Keratinocyte (primary cell): ENCODE measurements around the gene PER1. TPM values are rescaled to one million over a fixed set of nuclear protein-coding genes. Genes with fewer than 3 reads are reported as not detected.
A peak's percentile ranks its signal among the peaks of the same experiment; 100 is the strongest.

ENCODE experiments used
- DNase-seq: peaks from one replicate; pipeline ENCODE4 v3.0.0-alpha.2; 2011; ENCODE audit warnings: low read depth, missing footprints, low spot score
- FAIRE-seq: peaks from 2 replicates; lab custom pipeline; 2011; peaks lifted over from hg19 to GRCh38; lab: Jason Lieb, UNC
- H2AFZ ChIP-seq: 2 replicates; pipeline ENCODE4 v1.6.0; 2012; ENCODE audit warnings: low read length, control low read depth, inconsistent platforms; ENCODE audit not compliant: control insufficient read depth
- H3K27ac ChIP-seq: 2 replicates; pipeline ENCODE4 v1.5.1; 2011; ENCODE audit warnings: low read length; ENCODE audit not compliant: control insufficient read depth, insufficient read depth
- H3K27me3 ChIP-seq: 3 replicates; pipeline ENCODE4 v1.6.0; 2011; ENCODE audit warnings: low read length; ENCODE audit not compliant: control insufficient read depth, insufficient read depth; ENCODE audit errors: extremely low read depth
- H3K36me3 ChIP-seq, 2 experiments: 2 replicates in 1 of 2; 3 replicates in 1 of 2; pipeline ENCODE4 v1.5.1; 2011; ENCODE audit warnings: low read length in 2 of 2, mild to moderate bottlenecking in 1 of 2; ENCODE audit not compliant: control insufficient read depth in 2 of 2, insufficient read depth in 2 of 2; ENCODE audit errors: extremely low read depth in 1 of 2
- H3K4me1 ChIP-seq: 3 replicates; pipeline ENCODE4 v1.5.1; 2011; ENCODE audit warnings: low read length; ENCODE audit not compliant: control insufficient read depth, insufficient read depth; ENCODE audit errors: extremely low read depth
- H3K4me2 ChIP-seq: 3 replicates; pipeline ENCODE4 v1.6.0; 2011; ENCODE audit warnings: low read depth, low read length; ENCODE audit not compliant: control insufficient read depth, insufficient read depth; ENCODE audit errors: extremely low read depth
- H3K4me3 ChIP-seq, 3 experiments: fragments of 200-600 bp in 1 of 3; sonication (generic) in 1 of 3; 2 replicates in 2 of 3; 3 replicates in 1 of 3; pipeline ENCODE4 v1.5.1; 2011 to 2016; ENCODE audit warnings: low read length in 3 of 3, mild to moderate bottlenecking in 3 of 3, control low read depth in 2 of 3, inconsistent platforms in 1 of 3, low read depth in 1 of 3, mixed read lengths in 1 of 3, mixed run types in 1 of 3, moderate library complexity in 1 of 3; ENCODE audit not compliant: control insufficient read depth in 2 of 3, insufficient read depth in 2 of 3; ENCODE audit errors: extremely low read depth in 1 of 3
- H3K79me2 ChIP-seq: 2 replicates; pipeline ENCODE4 v1.6.0; 2012; ENCODE audit warnings: low read length; ENCODE audit not compliant: control insufficient read depth, insufficient read depth
- H3K9ac ChIP-seq: 3 replicates; pipeline ENCODE4 v1.6.0; 2011; ENCODE audit warnings: low read length; ENCODE audit not compliant: control insufficient read depth, insufficient read depth; ENCODE audit errors: extremely low read depth
- H3K9me1 ChIP-seq: 3 replicates; pipeline ENCODE4 v1.6.0; 2011; ENCODE audit warnings: low read length; ENCODE audit not compliant: control insufficient read depth, insufficient read depth; ENCODE audit errors: extremely low read depth
- H3K9me3 ChIP-seq: 2 replicates; pipeline ENCODE4 v1.5.1; 2012; ENCODE audit warnings: low read depth, low read length; ENCODE audit not compliant: control insufficient read depth
- H4K20me1 ChIP-seq: 3 replicates; pipeline ENCODE4 v1.6.0; 2011; ENCODE audit warnings: low read length; ENCODE audit not compliant: control insufficient read depth, insufficient read depth; ENCODE audit errors: extremely low read depth
- EZH2 ChIP-seq: IDR thresholded peaks from one replicate; pipeline ENCODE4 v1.6.1; 2012; ENCODE audit warnings: inconsistent platforms, mild to moderate bottlenecking, low read length, moderate library complexity
- dilution Hi-C: fragments of 300-500 bp; cut with MboI; formaldehyde crosslinking; loops from one replicate; pipeline ENCODE4 v1.7.0; 2020; ENCODE audit warnings: low sequenced_read_pairs; ENCODE audit not compliant: extremely low pct_ligation_motif_present
- polyA plus RNA-seq, 5 experiments: library from polyadenylated mRNA; depleted of rRNA in 3 of 5; stranded (reverse) in 3 of 5; stranded (forward) in 1 of 5; unstranded in 1 of 5; fragments of >200 nt; gene quantifications; 1 replicate in 1 of 5; 2 replicates in 3 of 5; 3 replicates in 1 of 5; pipeline versions ENCODE4 v1.2.1 to v1.2.3, GENCODE V29; 2011 to 2012; ENCODE audit warnings: missing spikeins in 2 of 5, low read depth in 1 of 5, low replicate concordance in 1 of 5
- TF ChIP-seq, protein P1 (sequence below), 3 experiments: IDR thresholded peaks in 1 of 3; conservative IDR thresholded peaks in 1 of 3; optimal IDR thresholded peaks in 1 of 3; 2 replicates in 2 of 3; 3 replicates in 1 of 3; pipeline versions ENCODE3 to v1.5.1; 2011; ENCODE audit warnings: low read length in 3 of 3, mild to moderate bottlenecking in 3 of 3, moderate library complexity in 2 of 3, control low read depth in 1 of 3, inconsistent platforms in 1 of 3; ENCODE audit not compliant: insufficient read depth in 2 of 3; ENCODE audit errors: extremely low read depth in 1 of 3

The PER1 gene
- polyA plus RNA-seq, 1 donor (not counting 4 experiments of a cell fraction or from before 2014, with no cell fraction given): 15.1 TPM

DNA sequence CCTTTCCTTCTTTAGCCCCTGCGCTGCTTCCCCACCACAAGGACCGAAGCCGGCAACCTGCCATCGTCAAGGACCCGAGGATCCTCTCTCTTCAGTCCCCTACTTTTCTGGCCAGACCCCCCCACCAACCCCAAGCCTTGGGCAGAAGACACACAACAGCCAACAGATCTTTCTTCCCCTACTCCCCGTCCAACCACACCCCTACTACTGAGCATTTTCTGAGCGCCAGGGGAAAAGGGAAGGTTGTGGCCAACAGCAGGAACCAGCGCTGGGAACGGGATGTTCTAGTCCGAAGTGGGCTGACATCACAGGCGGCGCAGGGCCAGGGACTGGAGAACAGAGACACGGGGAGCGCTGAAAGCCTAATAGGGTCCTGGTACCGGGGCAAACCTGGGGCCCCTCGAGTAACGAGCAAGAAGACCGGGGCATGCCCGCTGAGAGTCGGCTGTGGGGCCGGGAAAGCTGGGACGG lies 528 bp downstream of the PER1 start:
- Histone ChIP-seq H3K4me1 (peaks cover 33% of the 10 kb centered on the region), H4K20me1 (peaks cover 16% of the 10 kb centered on the region), H3K79me2 (peaks cover 53% of the 10 kb centered on the region), H3K4me3 (peak overlapping the region; percentile 62 to 86 (median 83)), H3K36me3 (peaks cover 34 to 51% of the 10 kb centered on the region in 2 experiments), H3K27ac (peak overlapping the region; percentile 98), H3K9me1 (peaks cover 11% of the 10 kb centered on the region), H3K4me2 (peak overlapping the region; percentile 90), H3K9ac (peak overlapping the region; percentile 100), H3K27me3 (no peaks in the 10 kb centered on the region), H3K9me3 (no peaks in the 10 kb centered on the region), H2AFZ (no peak overlapping the region)
- TF ChIP-seq, protein P1, sequence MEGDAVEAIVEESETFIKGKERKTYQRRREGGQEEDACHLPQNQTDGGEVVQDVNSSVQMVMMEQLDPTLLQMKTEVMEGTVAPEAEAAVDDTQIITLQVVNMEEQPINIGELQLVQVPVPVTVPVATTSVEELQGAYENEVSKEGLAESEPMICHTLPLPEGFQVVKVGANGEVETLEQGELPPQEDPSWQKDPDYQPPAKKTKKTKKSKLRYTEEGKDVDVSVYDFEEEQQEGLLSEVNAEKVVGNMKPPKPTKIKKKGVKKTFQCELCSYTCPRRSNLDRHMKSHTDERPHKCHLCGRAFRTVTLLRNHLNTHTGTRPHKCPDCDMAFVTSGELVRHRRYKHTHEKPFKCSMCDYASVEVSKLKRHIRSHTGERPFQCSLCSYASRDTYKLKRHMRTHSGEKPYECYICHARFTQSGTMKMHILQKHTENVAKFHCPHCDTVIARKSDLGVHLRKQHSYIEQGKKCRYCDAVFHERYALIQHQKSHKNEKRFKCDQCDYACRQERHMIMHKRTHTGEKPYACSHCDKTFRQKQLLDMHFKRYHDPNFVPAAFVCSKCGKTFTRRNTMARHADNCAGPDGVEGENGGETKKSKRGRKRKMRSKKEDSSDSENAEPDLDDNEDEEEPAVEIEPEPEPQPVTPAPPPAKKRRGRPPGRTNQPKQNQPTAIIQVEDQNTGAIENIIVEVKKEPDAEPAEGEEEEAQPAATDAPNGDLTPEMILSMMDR (optimal IDR thresholded peaks at IDR 0.05 in 1 of 3, IDR thresholded peaks at IDR 0.05 in 1 of 3, conservative IDR thresholded peaks at IDR 0.05 in 1 of 3; ENCODE audit: extremely low read depth in 1 of 3, insufficient read depth in 2 of 3, low read length in 3 of 3): no peak
- TF ChIP-seq EZH2: no peak
- dilution Hi-C loops: no loop called here
- no peak for DNase-seq
- no peak for FAIRE-seq

DNA sequence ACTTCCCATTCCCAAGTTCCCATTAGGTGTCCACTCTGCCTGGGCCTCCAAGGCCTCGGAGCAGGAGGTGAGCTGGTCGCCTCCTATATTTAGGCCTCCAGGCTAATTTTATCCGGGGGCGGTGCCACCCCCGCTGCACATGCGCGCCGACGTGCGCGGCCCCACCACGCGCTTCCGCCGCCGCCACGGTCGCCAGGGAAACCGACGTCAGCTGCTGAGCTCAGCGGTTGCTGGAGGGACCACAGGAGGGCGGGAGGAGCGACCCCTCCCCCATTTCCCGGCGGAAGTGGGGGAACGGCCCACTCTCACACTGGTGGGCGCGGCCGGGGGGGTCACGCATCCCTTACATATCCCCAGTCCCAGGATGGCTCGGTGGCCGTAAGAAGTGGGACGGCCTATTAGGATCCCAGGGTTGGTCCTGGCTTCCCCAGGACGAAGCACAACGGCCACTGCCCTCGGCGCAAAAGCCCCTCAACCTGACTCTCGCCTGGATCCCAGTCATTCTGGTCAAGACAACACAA lies 1.0 kb downstream of the PER1 start:
- no peak for TF ChIP-seq EZH2
- TF ChIP-seq, protein P1 (optimal IDR thresholded peaks at IDR 0.05 in 1 of 3, IDR thresholded peaks at IDR 0.05 in 1 of 3, conservative IDR thresholded peaks at IDR 0.05 in 1 of 3; ENCODE audit: extremely low read depth in 1 of 3, insufficient read depth in 2 of 3, low read length in 3 of 3): no peak
- H3K27me3 ChIP-seq: no peaks in the 10 kb centered on the region
- dilution Hi-C loops: no loop called here
- H2AFZ ChIP-seq: no peak overlapping the region
- peak overlapping the region; percentile 98 for H3K27ac ChIP-seq
- peak overlapping the region; percentile 62 to 86 (median 83) for H3K4me3 ChIP-seq
- H3K79me2 ChIP-seq: peaks cover 53% of the 10 kb centered on the region
- H3K9ac ChIP-seq: peak overlapping the region; percentile 100
- no peaks in the 10 kb centered on the region for H3K9me3 ChIP-seq
- no peak for DNase-seq
- FAIRE-seq: no peak
- H3K9me1 ChIP-seq: peaks cover 11% of the 10 kb centered on the region
- H4K20me1 ChIP-seq: peaks cover 18% of the 10 kb centered on the region
- H3K4me1 ChIP-seq: peaks cover 33% of the 10 kb centered on the region
- H3K4me2 ChIP-seq: peak overlapping the region; percentile 90
- H3K36me3 ChIP-seq: peaks cover 38 to 56% of the 10 kb centered on the region in 2 experiments
